GM12878 (cell line): ENCODE data around the gene SCUBE2. TPM values are rescaled to one million over a fixed set of nuclear protein-coding genes. Genes with fewer than 3 reads are reported as not detected.

ENCODE experiments used
- ATAC-seq: fragments of 200-7000 bp; cut with Tn5 transposase; 3 replicates; pipeline ENCODE4 v1.9.1; 2020; ENCODE audit warnings: mild to moderate bottlenecking, moderate library complexity
- BruUV-seq: library from RNA; stranded (reverse); fragments of 400-500 nt; replicated peaks from 2 replicates; lab custom pipeline; 2021; lab: Mats Ljungman, UMichigan
- CTCF ChIA-PET: fragments of 300-600 bp; sonication (Branson Sonifier 250); formaldehyde crosslinking; extraction: SDS; loops from one replicate; lab custom pipeline; 2021; ENCODE audit warnings: inconsistent platforms; lab: Yijun Ruan, JAX
- POLR2A ChIA-PET: fragments of 350-600 bp; formaldehyde crosslinking; extraction: SDS; loops from one replicate; lab custom pipeline; 2021; ENCODE audit warnings: inconsistent platforms; lab: Charles Lee
- RAD21 ChIA-PET: fragments of 300-600 bp; sonication (Branson Sonifier 250); formaldehyde crosslinking; loops from one replicate; lab custom pipeline; 2023; ENCODE audit warnings: antibody characterized with exemption; ENCODE audit not compliant: unreplicated experiment; lab: Charles Lee
- SMC1A ChIA-PET: fragments of 300-600 bp; sonication (Branson Sonifier 250); formaldehyde crosslinking; loops from one replicate; lab custom pipeline; 2023; ENCODE audit not compliant: unreplicated experiment, uncharacterized antibody; lab: Charles Lee
- DNase-seq: peaks from one replicate; pipeline ENCODE4 v3.0.0-alpha.2; 2011; ENCODE audit warnings: low read depth, low spot score
- FAIRE-seq: peaks from 3 replicates; lab custom pipeline; 2011; peaks lifted over from hg19 to GRCh38; lab: Jason Lieb, UNC
- H2AFZ ChIP-seq: 2 replicates; pipeline ENCODE4 v1.6.0; 2011; ENCODE audit warnings: low read depth, low read length, control low read depth; ENCODE audit not compliant: control insufficient read depth
- H3K27ac ChIP-seq: 2 replicates; pipeline ENCODE4 v1.5.1; 2011; ENCODE audit warnings: control low read depth; ENCODE audit not compliant: control insufficient read depth, insufficient read depth
- H3K27me3 ChIP-seq, 2 experiments: replicated peaks in 1 of 2; 2 replicates each; pipeline versions ENCODE4 v1.6.0 to v1.6.1; 2011; ENCODE audit warnings: low read length in 1 of 2; ENCODE audit not compliant: control insufficient read depth in 2 of 2, insufficient read depth in 2 of 2
- H3K36me3 ChIP-seq, 2 experiments: 2 replicates each; pipeline ENCODE4 v1.5.1; 2011; ENCODE audit warnings: low read length in 1 of 2; ENCODE audit not compliant: control insufficient read depth in 2 of 2, insufficient read depth in 2 of 2
- H3K4me1 ChIP-seq: 2 replicates; pipeline ENCODE4 v1.6.1; 2011; ENCODE audit warnings: mild to moderate bottlenecking, low read length, moderate library complexity, mixed read lengths; ENCODE audit not compliant: control insufficient read depth, insufficient read depth
- H3K4me2 ChIP-seq: 2 replicates; pipeline ENCODE4 v1.6.0; 2011; ENCODE audit warnings: control low read depth; ENCODE audit not compliant: control insufficient read depth, insufficient read depth
- H3K4me3 ChIP-seq: fragments of 200-600 bp; sonication (generic); 2 replicates; pipeline ENCODE4 v1.5.1; 2016
- H3K79me2 ChIP-seq: 2 replicates; pipeline ENCODE4 v1.6.0; 2011; ENCODE audit warnings: low read length; ENCODE audit not compliant: control insufficient read depth, insufficient read depth
- H3K9ac ChIP-seq: 2 replicates; pipeline ENCODE4 v1.8.0; 2011; ENCODE audit warnings: low read length, control low read depth, mixed read lengths; ENCODE audit not compliant: control insufficient read depth, insufficient read depth
- H3K9me3 ChIP-seq: replicated peaks from 3 replicates; pipeline ENCODE4 v1.5.1; 2011; ENCODE audit warnings: mild to moderate bottlenecking, low read length; ENCODE audit not compliant: control insufficient read depth, insufficient read depth
- H4K20me1 ChIP-seq: 2 replicates; pipeline ENCODE4 v1.6.0; 2011; ENCODE audit not compliant: control insufficient read depth, insufficient read depth
- CBFB ChIP-seq: IDR thresholded peaks from 2 replicates; pipeline ENCODE4 v1.6.1; 2016; ENCODE audit warnings: antibody characterized with exemption, low read depth
- CHD1 ChIP-seq: IDR thresholded peaks from 2 replicates; pipeline ENCODE4 v1.6.1; 2012; ENCODE audit warnings: low read depth, low read length, improper control_type of control experiment
- E2F8 ChIP-seq: fragments of 450-650 bp; IDR thresholded peaks from 2 replicates; pipeline ENCODE4 v1.6.1; 2018; ENCODE audit warnings: mild to moderate bottlenecking, low read depth, moderate library complexity; ENCODE audit not compliant: partially characterized antibody
- FOXK2 ChIP-seq: fragments of 450-650 bp; IDR thresholded peaks from 2 replicates; pipeline ENCODE4 v1.6.1; 2017; ENCODE audit warnings: mild to moderate bottlenecking, moderate library complexity
- HSF1 ChIP-seq: fragments of 150-350 bp; IDR thresholded peaks from 2 replicates; pipeline ENCODE4 v1.6.1; 2014; ENCODE audit warnings: mild to moderate bottlenecking, low read depth, low read length
- MYC ChIP-seq: IDR thresholded peaks from 2 replicates; pipeline ENCODE4 v1.6.1; 2011; ENCODE audit warnings: mild to moderate bottlenecking, low read length, moderate library complexity, inconsistent platforms; ENCODE audit not compliant: insufficient read depth, insufficient replicate concordance, insufficient read length, severe bottlenecking
- SP1 ChIP-seq: IDR thresholded peaks from one replicate; pipeline ENCODE4 v1.6.1; 2011; ENCODE audit warnings: low read depth, low read length
- SUPT20H ChIP-seq: IDR thresholded peaks from 2 replicates; pipeline ENCODE4 v1.6.1; 2011; ENCODE audit warnings: low read depth, mild to moderate bottlenecking, low read length, moderate library complexity, borderline replicate concordance; ENCODE audit not compliant: control insufficient read depth
- ZNF207 ChIP-seq: fragments of 450-650 bp; IDR thresholded peaks from 2 replicates; pipeline ENCODE4 v1.6.1; 2014; ENCODE audit warnings: antibody characterized with exemption, mild to moderate bottlenecking, borderline replicate concordance
- ZNF274 ChIP-seq: IDR thresholded peaks from one replicate; pipeline ENCODE4 v1.8.0; 2011; ENCODE audit not compliant: insufficient read length, insufficient read depth
- WGBS: methylation state at CpG from one replicate; pipeline ENCODE4 v1.1.6; 2016; ENCODE audit warnings: low lambda C conversion rate; ENCODE audit not compliant: insufficient replicate concordance, insufficient coverage; ENCODE audit errors: missing lambda C conversion rate; 5-methylcytosine and 5-hydroxymethylcytosine counted together
- in situ Hi-C: fragments of 300-500 bp; cut with MboI; formaldehyde crosslinking; loops from 9 replicates; pipeline ENCODE4 v1.14.3; 2018; ENCODE audit warnings: mixed read lengths
- intact Hi-C: fragments of 100-400 bp; cut with micrococcal nuclease; formaldehyde crosslinking; loops from one replicate; pipeline ENCODE4 v1.14.2; 2022; ENCODE audit not compliant: unreplicated experiment
- polyA plus RNA-seq, 11 experiments: library from polyadenylated mRNA; depleted of rRNA in 4 of 11; unstranded in 6 of 11; stranded (reverse) in 5 of 11; fragments of >200 nt; fragmentation: Nextera tagmentation in 4 of 11; fragmentation: Illumina TruSeq in 1 of 11; extraction: Ambion mirVana in 4 of 11; extraction: Trizol in 1 of 11; gene quantifications; 1 replicate in 1 of 11; 2 replicates in 10 of 11; pipeline versions ENCODE4 v1.2.1 to v1.2.3, GENCODE V29; 2011 to 2016; ENCODE audit warnings: inconsistent platforms in 2 of 11, missing spikeins in 2 of 11, low read depth in 1 of 11
- total RNA-seq, 4 experiments: library from RNA; depleted of rRNA in 3 of 4; stranded (reverse); fragments of >200 nt in 3 of 4; fragmentation: Illumina TruSeq in 1 of 4; extraction: Trizol in 1 of 4; gene quantifications; 2 replicates each; pipeline versions ENCODE4 v1.2.1 to v1.2.3, GENCODE V29; 2013 to 2021

The SCUBE2 gene
- total and polyA plus RNA-seq, 10 of the 15 experiments (the other 5 are each of a cell fraction or from before 2014, with no cell fraction given) = 0.12 to 0.56 (median 0.31) TPM; not detected in 2

GRCh38 chr11:9047964-9048523 lies 43.4 kb downstream of the SCUBE2 start (continued):
- TF ChIP-seq MYC (no peak), SP1 (no peak), CBFB (no peak), E2F8 (no peak), CHD1 (no peak), HSF1 (no peak)

- Histone ChIP-seq H3K4me2 (no peak overlapping the region), H3K4me1 (no peaks in the 10 kb centered on the region), H3K79me2 (no peaks in the 10 kb centered on the region), H3K27ac (no peak overlapping the region), H3K27me3 (no peaks in the 10 kb centered on the region), H4K20me1 (no peaks in the 10 kb centered on the region), H3K4me3 (no peak overlapping the region), H3K9me3 (no peaks in the 10 kb centered on the region; the same call in 2 of the 3 replicates), H3K36me3 (no peaks in the 10 kb centered on the region), H2AFZ (no peak overlapping the region), H3K9ac (no peak overlapping the region)
- TF ChIP-seq SUPT20H (no peak), ZNF274 (no peak), ZNF207 (no peak), FOXK2 (no peak)
- DNase-seq (no peak), ATAC-seq (no peak), FAIRE-seq (no peak)
- RAD21 ChIA-PET = interaction anchor here (1.8 to 2.0 kb wide), 2 partner anchors 31 to 91 kb away, joined by 4 to 5 read pairs; no protein-coding TSS in a partner anchor
- no TSS peak for BruUV-seq
- SMC1A ChIA-PET = interaction anchor here (1.4 to 2.1 kb wide), 3 partner anchors 8 to 11 kb away, joined by 4 to 6 read pairs (median 5); no protein-coding TSS in a partner anchor
- POLR2A ChIA-PET = no interaction called here
- intact Hi-C loops = no loop called here
- 34% methylated on average over 4 of the region's 4 CpGs for WGBS
- in situ Hi-C loops = no loop called here
- CTCF ChIA-PET = interaction anchor here (1.2 to 2.5 kb wide), 4 partner anchors 12 to 91 kb away, joined by 3 to 13 read pairs (median 5); no protein-coding TSS in a partner anchor
Observed at GRCh38 chr11:9046481-9046880, 44.9 kb downstream of the SCUBE2 start.
